MG63 (cell line): ENCODE measurements around the gene VWA8. TPM values are rescaled to one million over a fixed set of nuclear protein-coding genes. Genes with fewer than 3 reads are reported as not detected.
A peak's percentile ranks its signal among the peaks of the same experiment; 100 is the strongest.
"Not testable (repeated sequence)": the region's sequence is repeated elsewhere in the genome, so short reads cannot be mapped to it uniquely, and the experiment has no call there.

Source experiments
- DNase-seq: peaks from one replicate; pipeline ENCODE4 v3.0.0-alpha.2; 2020
- H3K27me3 ChIP-seq: fragments of 250-450 bp; sonication (Bioruptor Pico); 2 replicates; pipeline ENCODE4 v1.5.1; 2020; ENCODE audit warnings: mild to moderate bottlenecking, moderate library complexity
- H3K36me3 ChIP-seq: fragments of 250-450 bp; sonication (Bioruptor Pico); 2 replicates; pipeline ENCODE4 v1.5.1; 2020; ENCODE audit warnings: mild to moderate bottlenecking, moderate library complexity
- H3K4me3 ChIP-seq: fragments of 250-450 bp; sonication (Bioruptor Pico); 2 replicates; pipeline ENCODE4 v1.5.1; 2020; ENCODE audit warnings: mild to moderate bottlenecking, moderate library complexity
- H3K9me3 ChIP-seq: fragments of 250-450 bp; sonication (Bioruptor Pico); 2 replicates; pipeline ENCODE4 v1.5.1; 2020; ENCODE audit warnings: mild to moderate bottlenecking, moderate library complexity
- total RNA-seq: library from RNA; depleted of rRNA; stranded (reverse); fragments of >200 nt; shearing (Covaris generic); gene quantifications from 2 replicates; pipeline ENCODE4 v1.2.3, GENCODE V29; 2014; ENCODE audit warnings: low replicate concordance

The VWA8 gene
- total RNA-seq, 1 experiment from 2014 or later = 10.5 TPM

DNA sequence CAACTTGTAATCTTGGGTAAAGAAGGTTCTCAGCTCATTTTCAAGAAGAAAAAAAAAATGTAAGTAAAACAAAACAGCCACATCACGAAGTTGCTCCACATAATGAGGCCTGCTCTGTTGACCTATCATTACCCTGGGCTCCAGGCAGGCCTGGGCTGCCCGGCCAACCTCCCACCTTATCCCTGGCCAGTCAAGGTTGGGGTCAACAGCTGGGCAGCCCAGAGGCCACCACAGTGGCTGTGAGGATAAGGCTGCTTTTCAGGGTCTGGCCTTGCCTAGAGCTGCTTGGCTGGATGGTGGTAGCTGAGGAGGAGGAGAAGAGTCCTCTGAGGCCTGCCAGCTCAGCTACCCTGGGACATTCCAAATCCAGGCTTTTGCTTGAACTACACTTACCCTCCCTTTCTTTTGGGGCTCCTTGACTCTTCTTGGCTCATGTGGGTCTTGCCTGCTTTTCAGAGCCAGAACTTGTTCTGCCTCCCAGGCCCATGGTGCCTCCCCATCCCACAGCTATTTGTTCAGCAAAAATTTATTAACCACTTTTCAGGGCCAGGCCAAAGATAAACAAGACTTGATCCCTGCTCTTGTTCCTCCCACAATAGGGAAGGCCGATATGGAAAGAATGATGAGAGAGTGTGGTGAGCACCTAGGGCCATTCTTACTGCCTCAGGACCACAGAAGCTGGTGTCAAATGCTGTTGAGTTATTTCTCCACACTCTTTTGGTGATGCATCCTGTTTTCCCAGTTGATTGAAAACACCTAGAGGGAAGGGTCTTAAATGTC, 401.9 kb downstream of the VWA8 start:
- Histone ChIP-seq H3K4me3 (no peak overlapping the region), H3K9me3 (no peaks in the 10 kb centered on the region), H3K36me3 (no peaks in the 10 kb centered on the region), H3K27me3 (no peaks in the 10 kb centered on the region)
- DNase-seq = no peak

DNA sequence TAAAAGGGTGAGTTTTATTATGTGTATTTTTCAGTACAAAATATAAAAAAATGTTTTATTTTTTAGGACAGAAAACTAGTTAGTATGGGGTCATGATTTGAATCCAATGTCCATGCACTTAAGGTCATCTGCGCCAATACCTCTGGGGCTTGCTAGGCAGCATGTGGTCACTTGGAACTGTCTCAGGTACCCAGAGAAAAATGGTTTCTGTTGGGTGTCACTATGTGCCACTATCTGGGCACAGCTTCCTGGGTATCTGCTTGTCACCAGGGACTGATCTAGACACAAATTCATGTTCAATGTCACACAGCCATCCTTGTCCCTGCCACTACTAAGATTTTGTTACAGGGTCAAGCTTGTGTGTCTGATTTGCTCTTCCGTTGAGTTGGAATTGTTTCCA, 403.2 kb downstream of the VWA8 start:
- Histone ChIP-seq H3K27me3 (no peaks in the 10 kb centered on the region), H3K9me3 (no peaks in the 10 kb centered on the region), H3K4me3 (no peak overlapping the region), H3K36me3 (no peaks in the 10 kb centered on the region)
- DNase-seq = no peak

DNA sequence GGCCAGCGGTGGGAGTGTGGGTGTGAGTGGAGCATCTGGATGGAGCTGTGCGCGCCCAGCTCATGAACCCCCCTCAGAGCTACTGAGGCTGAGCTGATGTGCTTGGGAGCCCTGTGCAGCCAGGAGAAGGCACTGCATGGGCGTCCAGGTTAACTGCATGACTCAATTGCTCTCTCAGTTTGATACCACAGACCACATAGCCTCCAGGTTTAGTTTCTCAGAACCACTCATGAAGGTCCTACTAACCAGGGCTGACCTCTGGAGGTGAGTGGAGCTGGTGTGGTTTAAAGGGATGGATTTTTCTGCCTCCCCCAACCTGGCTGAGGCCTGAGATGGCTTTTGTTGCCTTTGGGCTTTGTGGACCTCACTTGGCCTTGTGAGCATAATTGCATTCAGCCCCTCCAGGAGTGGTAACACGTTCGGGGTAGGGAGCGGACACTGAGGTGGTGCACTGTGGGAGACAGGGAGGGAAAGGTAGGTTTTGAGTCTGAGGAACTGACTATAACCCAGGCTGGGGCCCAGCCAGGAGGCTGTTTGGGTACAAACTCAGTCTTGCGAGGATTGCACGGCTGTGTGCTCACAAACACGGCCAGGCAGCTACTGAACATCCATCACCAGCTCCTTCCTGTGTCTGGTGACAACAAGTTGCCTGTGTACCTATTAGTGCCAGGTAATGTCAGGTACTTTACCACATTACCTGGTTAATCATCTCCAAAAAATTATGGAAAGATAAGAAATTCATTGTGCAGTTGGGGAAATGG, 406.1 kb downstream of the VWA8 start:
- Histone ChIP-seq H3K36me3 (no peaks in the 10 kb centered on the region), H3K9me3 (no peaks in the 10 kb centered on the region), H3K27me3 (no peaks in the 10 kb centered on the region), H3K4me3 (no peak overlapping the region)
- DNase-seq = no peak

DNA sequence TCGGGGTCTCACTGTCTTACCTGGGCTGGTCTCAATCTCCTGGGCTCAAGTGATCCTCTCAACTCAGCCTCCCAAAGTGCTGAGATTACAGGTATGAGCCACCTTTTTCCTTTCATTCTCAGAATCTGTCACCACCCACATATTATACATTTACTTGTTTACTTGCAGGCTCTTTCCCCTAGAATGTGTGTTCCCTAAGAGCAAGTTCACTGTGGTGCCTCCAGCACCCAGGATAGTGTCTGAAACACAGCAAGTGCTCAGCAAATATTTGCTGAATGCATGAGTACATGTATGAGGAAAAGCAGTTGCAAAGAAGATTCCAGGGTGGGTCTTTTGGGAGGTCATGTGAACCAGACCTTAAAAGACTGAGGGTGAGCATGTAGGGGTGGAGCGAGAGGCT, 406.7 kb downstream of the VWA8 start:
- H3K36me3 ChIP-seq = no peaks in the 10 kb centered on the region
- DNase-seq = no peak
- H3K27me3 ChIP-seq = no peaks in the 10 kb centered on the region
- H3K9me3 ChIP-seq = no peaks in the 10 kb centered on the region
- no peak overlapping the region for H3K4me3 ChIP-seq

DNA sequence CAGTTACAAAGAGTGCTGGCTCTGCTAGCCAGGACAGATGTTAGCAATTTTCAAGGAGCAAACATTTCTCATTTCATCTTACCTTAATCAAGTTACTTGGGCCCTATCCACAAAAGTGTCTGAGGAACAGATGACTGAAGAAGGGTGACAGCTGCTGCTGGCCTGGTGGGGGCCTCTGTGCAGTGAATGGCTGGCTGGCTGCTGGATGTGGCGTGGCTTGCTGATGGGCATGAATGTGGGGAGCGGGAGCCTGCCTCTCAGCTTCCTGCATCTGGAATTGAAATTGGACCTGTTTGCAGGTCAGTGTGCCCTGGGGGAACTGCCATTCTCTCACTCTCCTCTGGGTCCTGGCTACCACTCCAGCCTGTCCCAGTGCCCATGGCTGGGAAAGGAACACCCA, 408.9 kb downstream of the VWA8 start:
- no peaks in the 10 kb centered on the region for H3K9me3 ChIP-seq
- no peak for DNase-seq
- H3K36me3 ChIP-seq = no peaks in the 10 kb centered on the region
- H3K27me3 ChIP-seq = no peaks in the 10 kb centered on the region
- no peak overlapping the region for H3K4me3 ChIP-seq

DNA sequence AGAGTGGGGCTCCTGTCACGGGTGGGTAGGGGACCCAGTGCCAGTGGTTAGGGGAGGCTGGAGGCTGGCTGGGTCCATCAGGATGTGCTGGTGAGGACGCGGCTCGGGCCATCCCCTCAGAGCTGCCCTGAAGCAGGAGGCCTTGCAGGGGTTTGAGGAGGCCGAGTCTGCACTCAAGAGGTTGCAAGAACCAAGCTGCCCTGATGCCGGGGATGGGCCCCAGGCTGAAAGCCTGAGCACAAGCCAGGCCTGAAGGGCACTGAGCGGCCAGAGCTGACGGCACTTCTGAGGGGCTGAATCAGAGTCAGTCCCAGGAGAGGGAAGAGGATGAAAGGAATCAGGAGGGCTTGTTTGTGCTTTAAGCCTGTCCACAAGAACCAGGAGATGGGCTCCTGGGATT, 410.6 kb downstream of the VWA8 start:
- no peaks in the 10 kb centered on the region for H3K36me3 ChIP-seq
- no peaks in the 10 kb centered on the region for H3K9me3 ChIP-seq
- no peaks in the 10 kb centered on the region for H3K27me3 ChIP-seq
- no peak overlapping the region for H3K4me3 ChIP-seq
- no peak for DNase-seq

DNA sequence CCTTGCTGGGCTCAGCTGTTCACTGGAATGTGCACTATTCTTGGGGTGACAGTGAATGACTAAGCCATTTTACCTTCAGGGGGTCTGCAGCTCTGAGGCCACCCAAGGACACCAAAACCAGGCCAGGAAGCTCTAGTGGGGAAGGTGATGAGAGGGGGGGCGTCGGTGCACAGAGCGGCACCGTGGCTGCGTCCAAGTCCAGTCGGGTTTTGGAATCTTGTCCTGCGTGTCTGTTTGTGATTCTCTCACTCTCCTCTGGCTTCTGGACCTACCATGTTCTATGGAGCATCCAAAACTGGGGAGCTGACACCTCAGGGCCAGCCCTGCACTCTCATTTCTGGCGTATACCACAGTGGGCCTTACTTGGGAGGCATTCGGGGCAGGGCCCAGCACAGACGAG, 411.4 kb downstream of the VWA8 start:
- no peak for DNase-seq
- no peak overlapping the region for H3K4me3 ChIP-seq
- H3K27me3 ChIP-seq = no peaks in the 10 kb centered on the region
- H3K9me3 ChIP-seq = no peaks in the 10 kb centered on the region
- no peaks in the 10 kb centered on the region for H3K36me3 ChIP-seq

DNA sequence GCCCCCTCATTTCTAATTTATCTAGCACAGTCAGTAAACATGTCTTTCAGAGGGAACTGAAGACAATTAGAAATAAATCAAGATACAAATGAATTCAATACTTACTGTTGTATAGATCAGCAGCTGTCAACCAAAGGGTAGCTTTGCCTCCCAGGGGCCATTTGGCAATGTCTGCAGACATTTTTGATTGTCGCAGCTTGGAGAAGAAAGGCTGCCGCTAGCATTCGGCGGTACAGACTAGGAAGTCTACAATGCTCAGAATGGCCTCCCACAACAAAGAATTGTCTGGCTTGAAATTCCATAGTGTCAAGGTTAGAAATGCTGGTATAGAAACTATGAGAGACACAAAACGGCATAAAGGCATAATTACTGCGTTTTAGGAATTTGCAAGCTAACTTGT, 412.0 kb downstream of the VWA8 start:
- H3K4me3 ChIP-seq = no peak overlapping the region
- H3K9me3 ChIP-seq = no peaks in the 10 kb centered on the region
- H3K36me3 ChIP-seq = no peaks in the 10 kb centered on the region
- DNase-seq = no peak
- no peaks in the 10 kb centered on the region for H3K27me3 ChIP-seq

DNA sequence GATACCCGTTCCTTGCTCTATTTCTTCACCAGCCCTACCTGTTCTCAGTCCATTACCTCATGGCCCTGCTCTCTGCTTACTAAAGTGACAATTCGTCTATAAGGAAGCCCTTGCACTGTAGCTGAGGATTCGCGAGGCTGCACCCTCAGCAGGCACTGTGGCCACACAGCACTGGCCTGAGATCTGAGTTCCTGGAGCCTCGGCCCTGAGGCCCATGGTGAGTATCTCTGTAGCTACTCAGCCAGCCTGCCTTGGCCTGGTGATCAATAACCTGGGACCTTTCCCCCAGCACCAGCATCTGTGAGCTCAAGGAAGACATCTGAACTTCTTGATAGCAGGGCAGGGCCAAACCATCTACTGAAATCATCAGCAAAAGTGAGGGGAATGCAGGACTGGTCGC, 412.9 kb downstream of the VWA8 start:
- DNase-seq = no peak
- H3K36me3 ChIP-seq = no peaks in the 10 kb centered on the region
- H3K27me3 ChIP-seq = no peaks in the 10 kb centered on the region
- no peaks in the 10 kb centered on the region for H3K9me3 ChIP-seq
- H3K4me3 ChIP-seq = no peak overlapping the region

DNA sequence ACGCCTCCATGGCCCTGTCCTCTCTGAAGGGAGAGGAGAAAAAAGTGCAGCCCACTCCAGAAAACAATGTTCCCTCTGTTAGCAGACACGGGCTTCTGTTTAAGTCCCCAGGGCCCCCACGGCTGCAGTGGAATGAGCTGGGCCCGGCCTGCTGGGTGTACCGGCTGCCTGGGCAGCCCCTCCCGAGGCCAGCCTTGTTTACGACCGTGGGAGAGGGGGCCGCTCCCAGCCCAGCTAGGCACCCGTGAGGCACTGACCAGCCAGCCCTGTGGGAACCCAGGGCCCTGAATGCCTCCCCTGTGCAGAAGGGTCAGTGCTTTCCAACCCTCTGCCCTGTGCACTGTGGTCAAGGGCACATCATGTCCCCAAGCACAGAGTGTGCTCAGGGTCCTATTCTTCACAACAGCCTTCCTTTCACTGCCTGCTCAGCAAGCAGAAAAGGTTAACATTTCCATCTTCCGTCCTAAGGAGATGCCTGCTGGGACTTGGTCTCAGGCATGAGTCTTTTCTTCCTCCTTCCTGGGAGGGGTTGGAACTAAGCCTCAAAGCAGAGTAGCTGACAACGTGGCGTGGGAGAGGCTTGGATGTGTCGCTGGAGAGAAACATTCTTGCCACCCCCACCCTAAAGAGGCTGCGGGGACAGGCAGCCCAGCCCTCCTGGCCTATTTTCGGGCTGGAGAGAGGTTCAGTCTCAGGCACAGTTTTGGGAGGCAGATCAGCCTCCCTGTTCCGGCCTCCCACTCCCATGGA, 413.5 kb downstream of the VWA8 start:
- no peak for DNase-seq
- H3K9me3 ChIP-seq = no peaks in the 10 kb centered on the region
- no peak overlapping the region for H3K4me3 ChIP-seq
- no peaks in the 10 kb centered on the region for H3K27me3 ChIP-seq
- H3K36me3 ChIP-seq = no peaks in the 10 kb centered on the region

DNA sequence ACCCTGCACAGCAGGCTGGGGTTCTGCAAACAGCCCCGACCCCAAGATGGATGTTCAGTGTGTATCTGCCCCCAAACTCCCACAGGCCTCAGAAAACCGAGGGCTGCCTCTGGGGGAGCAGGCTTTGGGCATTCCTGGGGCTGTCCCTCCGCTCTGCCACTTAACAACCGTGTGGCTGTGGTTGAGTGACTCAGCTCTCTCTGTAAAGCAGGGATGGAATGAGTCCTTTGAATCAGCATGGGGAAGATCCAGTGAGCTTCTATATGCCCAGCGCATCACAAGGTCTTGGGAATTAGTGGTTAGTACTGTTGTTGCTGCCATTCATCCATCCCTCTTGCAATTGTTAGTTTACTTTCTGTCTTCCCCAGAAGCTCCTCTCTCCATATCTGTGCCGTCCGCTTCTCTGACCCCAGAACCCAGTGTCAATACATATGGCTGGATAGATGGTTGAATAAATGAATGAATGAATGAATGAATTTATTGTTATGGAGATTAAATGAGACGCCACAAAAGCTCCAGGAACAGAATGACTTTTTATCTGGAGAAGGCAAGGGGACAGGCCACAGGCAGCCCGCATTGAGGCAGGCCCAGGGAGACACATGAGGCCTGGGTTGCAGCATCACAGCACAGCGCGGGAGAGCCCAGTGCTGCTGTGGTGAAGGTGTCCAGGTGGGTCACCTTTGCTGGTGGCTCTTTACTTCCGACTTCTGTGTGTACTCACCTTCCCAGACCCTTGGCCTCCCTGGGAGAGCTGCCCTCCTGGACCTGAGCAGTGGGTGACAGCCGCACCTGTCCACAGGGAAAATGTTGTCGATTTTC, 414.3 kb downstream of the VWA8 start:
- Histone ChIP-seq H3K9me3 (no peaks in the 10 kb centered on the region), H3K36me3 (no peaks in the 10 kb centered on the region), H3K27me3 (no peaks in the 10 kb centered on the region), H3K4me3 (no peak overlapping the region)
- DNase-seq = peak; percentile 8

DNA sequence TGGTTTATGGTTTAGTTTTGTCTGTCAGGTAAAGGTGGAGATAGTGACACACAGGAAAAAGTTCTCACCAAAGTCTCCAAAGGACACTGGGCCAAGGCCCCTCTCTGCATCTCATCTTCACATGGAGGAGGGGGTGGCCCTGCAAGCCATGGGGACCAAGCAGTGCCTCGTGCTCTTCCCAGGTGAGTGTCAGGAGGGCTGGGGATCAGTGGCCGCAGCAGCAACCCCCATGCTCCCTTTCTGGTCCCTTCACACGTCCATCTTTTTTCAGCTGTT, 415.5 kb downstream of the VWA8 start:
- H3K27me3 ChIP-seq = no peaks in the 10 kb centered on the region
- no peak for DNase-seq
- no peaks in the 10 kb centered on the region for H3K36me3 ChIP-seq
- H3K4me3 ChIP-seq = no peak overlapping the region
- H3K9me3 ChIP-seq = no peaks in the 10 kb centered on the region

DNA sequence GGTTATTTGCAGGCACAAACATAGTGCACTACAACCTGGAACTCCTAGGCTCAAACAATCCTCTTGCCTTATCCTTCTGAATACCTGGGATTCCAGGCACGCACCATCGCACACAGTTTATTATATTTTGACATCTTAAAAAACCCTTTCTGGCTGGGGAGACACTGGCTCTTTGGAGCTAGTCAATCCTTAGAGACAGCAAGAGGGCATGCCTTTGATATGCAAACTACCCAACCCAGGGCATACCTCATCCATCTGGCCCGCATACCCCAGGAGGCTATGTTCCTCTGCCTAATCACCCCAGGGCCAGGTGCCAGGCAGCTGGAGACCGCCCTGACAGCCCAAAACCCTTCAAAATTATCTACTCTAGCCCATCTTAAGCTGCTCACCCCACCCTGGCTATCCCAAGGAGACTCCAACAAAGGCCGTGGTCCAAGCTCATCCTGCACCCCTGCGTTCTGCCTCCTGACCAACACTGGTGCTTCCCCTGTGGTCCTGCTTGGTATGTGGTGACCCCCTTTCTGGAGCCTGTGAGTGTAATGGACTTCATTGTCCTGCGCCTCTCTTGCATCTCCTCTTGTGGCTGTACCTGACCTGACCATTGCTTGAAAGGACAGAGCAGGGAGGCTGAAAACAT, 417.1 kb downstream of the VWA8 start:
- Histone ChIP-seq H3K4me3 (no peak overlapping the region), H3K27me3 (no peaks in the 10 kb centered on the region), H3K36me3 (no peaks in the 10 kb centered on the region), H3K9me3 (no peaks in the 10 kb centered on the region)
- no peak for DNase-seq

DNA sequence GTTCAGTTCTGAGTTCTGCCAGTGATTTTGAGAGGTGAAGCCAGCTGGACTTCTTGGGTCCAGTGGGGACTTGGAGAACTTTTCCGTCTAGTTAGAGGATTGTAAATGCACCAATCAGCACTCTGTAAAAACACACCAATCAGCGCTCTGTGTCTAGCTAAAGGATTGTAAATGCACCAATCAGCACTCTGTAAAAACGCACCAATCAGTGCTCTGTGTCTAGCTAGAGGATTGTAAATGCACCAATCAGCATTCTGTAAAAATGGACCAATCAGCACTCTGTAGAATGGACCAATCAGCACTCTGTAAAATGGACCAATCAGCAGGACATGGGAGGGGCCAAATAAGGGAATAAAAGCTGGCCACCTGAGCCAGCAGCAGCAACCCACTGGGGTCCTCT, 418.1 kb downstream of the VWA8 start:
- H3K9me3 ChIP-seq, DNase-seq, H3K36me3 ChIP-seq, H3K4me3 ChIP-seq, H3K27me3 ChIP-seq: not testable (repeated sequence)

DNA sequence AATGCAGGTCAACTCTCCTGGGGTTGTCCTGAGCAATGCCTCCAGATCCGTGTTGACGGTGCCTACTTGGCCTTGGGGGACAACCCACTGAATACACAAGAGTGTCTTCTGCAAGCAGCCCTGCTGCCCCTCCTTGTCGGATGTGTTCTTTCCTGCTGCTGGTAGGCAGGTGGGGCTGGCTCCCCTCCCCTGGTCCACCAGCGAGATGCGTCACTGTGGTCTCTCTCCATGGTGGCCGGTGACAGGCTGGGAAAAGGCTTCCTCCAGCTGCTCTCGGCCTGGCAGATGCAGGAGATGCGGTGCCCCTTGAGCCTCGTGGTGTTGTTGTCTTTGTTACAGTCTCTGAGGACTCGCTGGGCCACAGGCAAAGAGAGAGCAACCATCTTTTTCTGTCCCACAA, 418.6 kb downstream of the VWA8 start:
- no peak overlapping the region for H3K4me3 ChIP-seq
- DNase-seq = no peak
- no peaks in the 10 kb centered on the region for H3K36me3 ChIP-seq
- peaks cover 5% of the 10 kb centered on the region; the same call in 1 of the 2 replicates for H3K27me3 ChIP-seq
- H3K9me3 ChIP-seq = no peaks in the 10 kb centered on the region

DNA sequence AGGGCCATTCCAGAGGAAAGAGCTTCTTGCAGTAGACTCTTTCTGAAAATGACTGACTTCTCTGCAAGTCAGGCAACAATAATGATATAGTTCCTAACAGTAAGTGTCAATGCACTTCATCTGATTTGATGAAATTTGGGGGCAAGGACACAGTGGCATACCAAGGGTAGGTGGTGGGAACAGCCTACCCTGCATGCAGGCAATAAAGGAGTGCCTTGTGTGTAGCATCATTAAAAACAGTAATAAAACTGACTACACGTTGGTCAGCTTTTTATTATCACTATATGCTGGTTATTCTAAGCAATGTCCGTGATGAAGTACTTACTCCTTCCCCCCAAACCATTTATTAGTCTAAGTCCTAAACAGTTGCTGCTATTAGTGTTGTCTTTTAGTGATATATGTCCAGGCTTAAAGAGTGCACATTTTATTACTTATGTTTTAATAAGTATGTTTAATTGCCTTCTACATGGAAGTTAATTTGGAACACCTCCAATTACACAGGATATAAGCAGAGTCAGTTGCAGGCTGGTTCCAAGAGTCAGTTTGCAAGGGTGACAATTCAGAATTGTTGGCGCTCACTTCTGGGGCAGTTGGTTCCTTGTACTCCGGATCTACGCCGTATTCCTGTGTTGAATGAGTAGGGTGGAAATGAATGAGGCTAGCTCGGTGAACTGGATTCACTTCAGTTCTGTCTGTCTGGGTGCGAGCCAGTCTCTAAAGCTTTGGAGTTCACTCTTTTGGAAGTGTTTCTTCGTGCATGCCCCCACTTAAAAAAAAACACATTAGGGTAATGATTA, 419.6 kb downstream of the VWA8 start:
- H3K36me3 ChIP-seq = no peaks in the 10 kb centered on the region
- peaks cover 5% of the 10 kb centered on the region; the same call in 1 of the 2 replicates for H3K27me3 ChIP-seq
- DNase-seq = no peak
- no peak overlapping the region for H3K4me3 ChIP-seq
- no peaks in the 10 kb centered on the region for H3K9me3 ChIP-seq
